Measurements from ENCODE around the gene DLG2. TPM values are rescaled to one million over a fixed set of nuclear protein-coding genes. Genes with fewer than 3 reads are reported as not detected.

DLG2 gene
- total RNA-seq, 1 experiment from 2014 or later, result 17.5 TPM

- TF ChIP-seq, protein P1, sequence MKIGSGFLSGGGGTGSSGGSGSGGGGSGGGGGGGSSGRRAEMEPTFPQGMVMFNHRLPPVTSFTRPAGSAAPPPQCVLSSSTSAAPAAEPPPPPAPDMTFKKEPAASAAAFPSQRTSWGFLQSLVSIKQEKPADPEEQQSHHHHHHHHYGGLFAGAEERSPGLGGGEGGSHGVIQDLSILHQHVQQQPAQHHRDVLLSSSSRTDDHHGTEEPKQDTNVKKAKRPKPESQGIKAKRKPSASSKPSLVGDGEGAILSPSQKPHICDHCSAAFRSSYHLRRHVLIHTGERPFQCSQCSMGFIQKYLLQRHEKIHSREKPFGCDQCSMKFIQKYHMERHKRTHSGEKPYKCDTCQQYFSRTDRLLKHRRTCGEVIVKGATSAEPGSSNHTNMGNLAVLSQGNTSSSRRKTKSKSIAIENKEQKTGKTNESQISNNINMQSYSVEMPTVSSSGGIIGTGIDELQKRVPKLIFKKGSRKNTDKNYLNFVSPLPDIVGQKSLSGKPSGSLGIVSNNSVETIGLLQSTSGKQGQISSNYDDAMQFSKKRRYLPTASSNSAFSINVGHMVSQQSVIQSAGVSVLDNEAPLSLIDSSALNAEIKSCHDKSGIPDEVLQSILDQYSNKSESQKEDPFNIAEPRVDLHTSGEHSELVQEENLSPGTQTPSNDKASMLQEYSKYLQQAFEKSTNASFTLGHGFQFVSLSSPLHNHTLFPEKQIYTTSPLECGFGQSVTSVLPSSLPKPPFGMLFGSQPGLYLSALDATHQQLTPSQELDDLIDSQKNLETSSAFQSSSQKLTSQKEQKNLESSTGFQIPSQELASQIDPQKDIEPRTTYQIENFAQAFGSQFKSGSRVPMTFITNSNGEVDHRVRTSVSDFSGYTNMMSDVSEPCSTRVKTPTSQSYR (CRISPR knock-in tag; IDR thresholded peaks at IDR 0.05), result no peak
- TF ChIP-seq NFYB (CRISPR knock-in tag; conservative IDR thresholded peaks at IDR 0.05; ENCODE audit: low read depth), result peak; percentile 39
- TF ChIP-seq ELF4 (CRISPR knock-in tag; IDR thresholded peaks at IDR 0.05; ENCODE audit: low read depth), result 0 out of 2 replicates have a peak, but pooled peaks have one; percentile 24
- no peak for TF ChIP-seq NFATC4 (CRISPR knock-in tag; IDR thresholded peaks at IDR 0.05)
- no peak for TF ChIP-seq ZNF512 (CRISPR knock-in tag; IDR thresholded peaks at IDR 0.05; ENCODE audit: borderline replicate concordance)
- TF ChIP-seq JAZF1 (CRISPR knock-in tag; IDR thresholded peaks at IDR 0.05), result no peak
- TF ChIP-seq KAT7 (CRISPR knock-in tag; IDR thresholded peaks at IDR 0.05; ENCODE audit: borderline replicate concordance), result 0 out of 2 replicates have a peak, but pooled peaks have one; percentile 37
- peak; percentile 53 for TF ChIP-seq TEAD1 (CRISPR knock-in tag; IDR thresholded peaks at IDR 0.05)
- TF ChIP-seq GRHL2 (CRISPR knock-in tag; IDR thresholded peaks at IDR 0.05; ENCODE audit: insufficient replicate concordance, severe bottlenecking), result no peak
- no peak for TF ChIP-seq HMGA2 (CRISPR knock-in tag; IDR thresholded peaks at IDR 0.05)
- no peak for TF ChIP-seq ESRRA (CRISPR knock-in tag; IDR thresholded peaks at IDR 0.05; ENCODE audit: borderline replicate concordance)
- no peak for TF ChIP-seq ZNF423 (CRISPR knock-in tag; IDR thresholded peaks at IDR 0.05)
- TF ChIP-seq AFF4 (CRISPR knock-in tag; IDR thresholded peaks at IDR 0.05; ENCODE audit: borderline replicate concordance), result no peak
- TF ChIP-seq NR3C1 (CRISPR knock-in tag; conservative IDR thresholded peaks at IDR 0.05; ENCODE audit: low read depth), result no peak
- TF ChIP-seq, protein P2, sequence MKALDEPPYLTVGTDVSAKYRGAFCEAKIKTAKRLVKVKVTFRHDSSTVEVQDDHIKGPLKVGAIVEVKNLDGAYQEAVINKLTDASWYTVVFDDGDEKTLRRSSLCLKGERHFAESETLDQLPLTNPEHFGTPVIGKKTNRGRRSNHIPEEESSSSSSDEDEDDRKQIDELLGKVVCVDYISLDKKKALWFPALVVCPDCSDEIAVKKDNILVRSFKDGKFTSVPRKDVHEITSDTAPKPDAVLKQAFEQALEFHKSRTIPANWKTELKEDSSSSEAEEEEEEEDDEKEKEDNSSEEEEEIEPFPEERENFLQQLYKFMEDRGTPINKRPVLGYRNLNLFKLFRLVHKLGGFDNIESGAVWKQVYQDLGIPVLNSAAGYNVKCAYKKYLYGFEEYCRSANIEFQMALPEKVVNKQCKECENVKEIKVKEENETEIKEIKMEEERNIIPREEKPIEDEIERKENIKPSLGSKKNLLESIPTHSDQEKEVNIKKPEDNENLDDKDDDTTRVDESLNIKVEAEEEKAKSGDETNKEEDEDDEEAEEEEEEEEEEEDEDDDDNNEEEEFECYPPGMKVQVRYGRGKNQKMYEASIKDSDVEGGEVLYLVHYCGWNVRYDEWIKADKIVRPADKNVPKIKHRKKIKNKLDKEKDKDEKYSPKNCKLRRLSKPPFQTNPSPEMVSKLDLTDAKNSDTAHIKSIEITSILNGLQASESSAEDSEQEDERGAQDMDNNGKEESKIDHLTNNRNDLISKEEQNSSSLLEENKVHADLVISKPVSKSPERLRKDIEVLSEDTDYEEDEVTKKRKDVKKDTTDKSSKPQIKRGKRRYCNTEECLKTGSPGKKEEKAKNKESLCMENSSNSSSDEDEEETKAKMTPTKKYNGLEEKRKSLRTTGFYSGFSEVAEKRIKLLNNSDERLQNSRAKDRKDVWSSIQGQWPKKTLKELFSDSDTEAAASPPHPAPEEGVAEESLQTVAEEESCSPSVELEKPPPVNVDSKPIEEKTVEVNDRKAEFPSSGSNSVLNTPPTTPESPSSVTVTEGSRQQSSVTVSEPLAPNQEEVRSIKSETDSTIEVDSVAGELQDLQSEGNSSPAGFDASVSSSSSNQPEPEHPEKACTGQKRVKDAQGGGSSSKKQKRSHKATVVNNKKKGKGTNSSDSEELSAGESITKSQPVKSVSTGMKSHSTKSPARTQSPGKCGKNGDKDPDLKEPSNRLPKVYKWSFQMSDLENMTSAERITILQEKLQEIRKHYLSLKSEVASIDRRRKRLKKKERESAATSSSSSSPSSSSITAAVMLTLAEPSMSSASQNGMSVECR (CRISPR knock-in tag; IDR thresholded peaks at IDR 0.05; ENCODE audit: borderline replicate concordance), result 0 out of 2 replicates have a peak, but pooled peaks have one; percentile 53
- TF ChIP-seq, protein P3, sequence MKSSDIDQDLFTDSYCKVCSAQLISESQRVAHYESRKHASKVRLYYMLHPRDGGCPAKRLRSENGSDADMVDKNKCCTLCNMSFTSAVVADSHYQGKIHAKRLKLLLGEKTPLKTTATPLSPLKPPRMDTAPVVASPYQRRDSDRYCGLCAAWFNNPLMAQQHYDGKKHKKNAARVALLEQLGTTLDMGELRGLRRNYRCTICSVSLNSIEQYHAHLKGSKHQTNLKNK (CRISPR knock-in tag; IDR thresholded peaks at IDR 0.05), result no peak
- TF ChIP-seq OVOL2 (CRISPR knock-in tag; IDR thresholded peaks at IDR 0.05; ENCODE audit: borderline replicate concordance), result no peak
- peak; percentile 78; the same call in 1 of the 2 replicates for TF ChIP-seq FOXK1 (CRISPR knock-in tag; IDR thresholded peaks at IDR 0.05)
- TF ChIP-seq, protein P4, sequence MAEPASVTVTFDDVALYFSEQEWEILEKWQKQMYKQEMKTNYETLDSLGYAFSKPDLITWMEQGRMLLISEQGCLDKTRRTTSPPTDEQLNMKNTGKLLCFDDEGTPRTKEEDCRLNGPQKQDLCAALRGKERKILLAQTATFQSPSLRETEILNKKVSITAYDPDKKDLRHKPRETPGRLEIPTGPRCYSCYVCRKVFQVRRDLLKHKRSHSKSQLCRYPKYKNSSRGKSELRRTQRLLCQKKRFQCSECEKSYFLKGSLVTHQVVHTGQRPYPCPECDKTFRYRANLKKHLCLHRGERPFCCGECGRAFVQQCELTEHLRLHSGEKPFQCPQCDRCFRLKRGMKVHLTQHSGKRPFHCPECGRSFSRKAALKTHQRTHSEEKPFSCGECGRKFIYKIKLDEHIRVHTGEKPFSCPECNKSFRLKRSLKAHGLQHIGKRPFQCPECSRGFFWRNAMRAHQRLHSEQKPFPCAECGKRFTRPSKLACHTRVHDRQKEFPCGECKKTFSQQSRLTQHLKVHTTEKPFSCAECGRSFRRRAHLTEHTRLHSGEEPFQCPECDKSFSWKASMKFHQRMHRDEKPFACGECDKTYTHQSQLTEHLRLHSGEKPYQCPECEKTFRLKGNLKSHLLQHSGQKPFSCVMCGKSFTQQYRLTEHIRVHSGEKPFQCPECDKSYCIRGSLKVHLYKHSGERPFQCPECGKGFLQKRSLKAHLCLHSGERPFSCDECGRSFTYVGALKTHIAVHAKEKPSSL (CRISPR knock-in tag; conservative IDR thresholded peaks at IDR 0.05), result no peak
- no peak for TF ChIP-seq ZNF396 (CRISPR knock-in tag; IDR thresholded peaks at IDR 0.05; ENCODE audit: borderline replicate concordance)
- TF ChIP-seq, protein P5, sequence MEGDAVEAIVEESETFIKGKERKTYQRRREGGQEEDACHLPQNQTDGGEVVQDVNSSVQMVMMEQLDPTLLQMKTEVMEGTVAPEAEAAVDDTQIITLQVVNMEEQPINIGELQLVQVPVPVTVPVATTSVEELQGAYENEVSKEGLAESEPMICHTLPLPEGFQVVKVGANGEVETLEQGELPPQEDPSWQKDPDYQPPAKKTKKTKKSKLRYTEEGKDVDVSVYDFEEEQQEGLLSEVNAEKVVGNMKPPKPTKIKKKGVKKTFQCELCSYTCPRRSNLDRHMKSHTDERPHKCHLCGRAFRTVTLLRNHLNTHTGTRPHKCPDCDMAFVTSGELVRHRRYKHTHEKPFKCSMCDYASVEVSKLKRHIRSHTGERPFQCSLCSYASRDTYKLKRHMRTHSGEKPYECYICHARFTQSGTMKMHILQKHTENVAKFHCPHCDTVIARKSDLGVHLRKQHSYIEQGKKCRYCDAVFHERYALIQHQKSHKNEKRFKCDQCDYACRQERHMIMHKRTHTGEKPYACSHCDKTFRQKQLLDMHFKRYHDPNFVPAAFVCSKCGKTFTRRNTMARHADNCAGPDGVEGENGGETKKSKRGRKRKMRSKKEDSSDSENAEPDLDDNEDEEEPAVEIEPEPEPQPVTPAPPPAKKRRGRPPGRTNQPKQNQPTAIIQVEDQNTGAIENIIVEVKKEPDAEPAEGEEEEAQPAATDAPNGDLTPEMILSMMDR (IDR thresholded peaks at IDR 0.05), result no peak
These were observed 1.0 kb upstream of the DLG2 start, which contains the start of gene TMEM126B (continued) for GRCh38 chr11:85627998-85628770.

All from WTC11 (cell line).